Activated CD4-positive, alpha-beta T cell treated with anti-CD3 and anti-CD28 coated beads for 36 hours (primary cell): ENCODE results near the gene B4GALT7. TPM values are rescaled to one million over a fixed set of nuclear protein-coding genes. Genes with fewer than 3 reads are reported as not detected.
A peak's percentile ranks its signal among the peaks of the same experiment; 100 is the strongest.
"Not testable (repeated sequence)": the region's sequence is repeated elsewhere in the genome, so short reads cannot be mapped to it uniquely, and the experiment has no call there.

Experiments
- ATAC-seq: fragments of 200-7000 bp; cut with Tn5 transposase; one replicate; pipeline ENCODE4 v1.10.0; 2021; ENCODE audit warnings: mild to moderate bottlenecking, moderate library complexity
- CTCF ChIA-PET: fragments of 350-600 bp; sonication (Branson Sonifier 250); formaldehyde crosslinking; loops from one replicate; lab custom pipeline; 2021; ENCODE audit warnings: antibody characterized with exemption; lab: Charles Lee
- POLR2A ChIA-PET: fragments of 350-600 bp; sonication (Branson Sonifier 250); formaldehyde crosslinking; loops from one replicate; lab custom pipeline; 2021; ENCODE audit warnings: antibody characterized with exemption, inconsistent platforms; lab: Charles Lee
- DNase-seq: peaks from one replicate; pipeline ENCODE4 v3.0.0-alpha.2; 2020
- H3K27ac Mint-ChIP-seq: one replicate; pipeline ENCODE4 v1.8.0; 2021; ENCODE audit warnings: mixed read lengths
- H3K27me3 Mint-ChIP-seq: one replicate; pipeline ENCODE4 v1.8.0; 2021; ENCODE audit warnings: mixed read lengths
- H3K36me3 Mint-ChIP-seq: one replicate; pipeline ENCODE4 v1.8.0; 2021; ENCODE audit warnings: low read depth, mixed read lengths
- H3K4me1 Mint-ChIP-seq: one replicate; pipeline ENCODE4 v1.8.0; 2021; ENCODE audit warnings: mixed read lengths
- H3K4me3 Mint-ChIP-seq: one replicate; pipeline ENCODE4 v1.8.0; 2021; ENCODE audit warnings: mild to moderate bottlenecking, moderate library complexity, mixed read lengths
- H3K9me3 Mint-ChIP-seq: one replicate; pipeline ENCODE4 v1.8.0; 2021; ENCODE audit warnings: low read depth, mixed read lengths
- intact Hi-C, 2 experiments: fragments of 100-400 bp; cut with DNase I in 1 of 2; cut with micrococcal nuclease in 1 of 2; formaldehyde crosslinking; loops; one replicate each; pipeline versions ENCODE4 v1.14.2 to v1.15.1; 2022 to 2024; cut with DNase I, micrococcal nuclease
- total RNA-seq, 2 experiments: library from RNA; stranded (reverse); gene quantifications; one replicate each; pipeline ENCODE4 v1.2.3, GENCODE V29; 2021

The B4GALT7 gene
- total RNA-seq, 2 experiments from 2014 or later = 16.3 to 18.1 TPM

DNA sequence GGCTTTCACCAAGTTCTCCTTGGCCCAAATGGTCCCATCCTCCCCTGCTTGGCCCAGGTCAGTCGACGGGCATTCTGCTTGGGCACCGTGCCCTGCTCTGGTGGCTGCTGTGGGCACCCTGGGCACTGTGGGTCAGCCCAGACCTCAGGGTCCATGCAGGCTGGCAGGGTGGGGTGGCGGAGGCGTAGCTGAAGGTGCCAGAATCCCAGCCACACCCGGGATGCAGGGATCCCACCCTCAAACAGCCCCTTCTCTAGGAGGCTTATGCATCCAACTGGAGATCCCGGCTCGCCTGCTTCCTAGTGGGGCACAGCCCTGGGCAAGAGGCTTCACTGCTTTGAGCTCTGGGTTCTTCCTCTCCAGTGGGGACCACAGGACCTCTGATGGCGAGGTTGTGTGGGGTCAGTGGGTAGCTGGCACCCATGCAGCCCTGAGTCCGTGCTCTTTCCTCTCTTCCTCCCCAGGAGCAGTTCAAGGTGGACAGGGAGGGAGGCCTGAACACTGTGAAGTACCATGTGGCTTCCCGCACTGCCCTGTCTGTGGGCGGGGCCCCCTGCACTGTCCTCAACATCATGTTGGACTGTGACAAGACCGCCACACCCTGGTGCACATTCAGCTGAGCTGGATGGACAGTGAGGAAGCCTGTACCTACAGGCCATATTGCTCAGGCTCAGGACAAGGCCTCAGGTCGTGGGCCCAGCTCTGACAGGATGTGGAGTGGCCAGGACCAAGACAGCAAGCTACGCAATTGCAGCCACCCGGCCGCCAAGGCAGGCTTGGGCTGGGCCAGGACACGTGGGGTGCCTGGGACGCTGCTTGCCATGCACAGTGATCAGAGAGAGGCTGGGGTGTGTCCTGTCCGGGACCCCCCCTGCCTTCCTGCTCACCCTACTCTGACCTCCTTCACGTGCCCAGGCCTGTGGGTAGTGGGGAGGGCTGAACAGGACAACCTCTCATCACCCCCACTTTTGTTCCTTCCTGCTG is 9.4 kb downstream of the B4GALT7 start:
- ATAC-seq (no peak), DNase-seq (no peak)
- H3K4me1 Mint-ChIP-seq = peaks cover 13% of the 10 kb centered on the region
- no peaks in the 10 kb centered on the region for H3K36me3 Mint-ChIP-seq
- H3K27ac Mint-ChIP-seq = no peak overlapping the region
- ChIA-PET CTCF (interaction anchor here (0.7 kb wide), 1 partner anchor 10 kb away, joined by 4 read pairs; no protein-coding TSS in a partner anchor), POLR2A (interaction anchor here (1.0 kb wide), 1 partner anchor 8 kb away, joined by 3 read pairs; no protein-coding TSS in a partner anchor)
- H3K27me3 Mint-ChIP-seq = no peaks in the 10 kb centered on the region
- intact Hi-C loops = loop anchor here in 1 of 2 experiments (10.0 kb wide), 1 partner anchor 1575 kb away; no protein-coding TSS in a partner anchor
- H3K9me3 Mint-ChIP-seq = no peaks in the 10 kb centered on the region
- H3K4me3 Mint-ChIP-seq = no peak overlapping the region

DNA sequence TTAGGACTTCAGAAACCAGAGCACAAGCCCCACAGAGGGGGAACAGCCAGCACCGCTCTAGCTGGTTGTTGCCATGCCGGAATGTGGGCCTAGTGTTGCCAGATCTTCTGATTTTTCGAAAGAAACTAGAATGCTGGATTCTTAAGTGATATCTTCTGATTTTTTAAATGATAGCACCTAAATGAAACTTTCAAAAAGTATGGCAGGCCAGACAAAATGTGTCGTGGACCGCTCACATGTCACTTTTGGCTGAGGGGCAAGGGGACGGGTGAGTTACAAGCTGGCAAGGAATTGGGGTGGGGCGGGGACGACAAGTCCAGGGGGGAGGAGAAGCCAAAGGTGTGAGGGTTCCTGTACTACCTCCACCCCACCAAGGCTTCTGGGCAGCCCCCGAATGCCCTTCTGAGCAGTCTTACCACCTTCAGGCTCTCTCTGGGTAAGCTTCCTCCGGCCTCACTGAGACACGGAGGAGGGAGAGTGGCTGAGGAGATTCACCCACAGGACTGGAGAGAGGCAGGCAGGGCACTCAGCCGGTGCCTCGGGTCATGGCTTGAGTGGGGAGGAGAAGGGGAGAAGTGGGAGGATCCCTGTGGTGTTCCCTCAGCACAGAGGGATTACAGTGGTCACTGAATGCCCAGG is 10.3 kb downstream of the B4GALT7 start:
- ChIA-PET POLR2A (interaction anchor here (0.6 to 1.0 kb wide), 2 partner anchors 9 to 11 kb away, joined by 3 read pairs; no protein-coding TSS in a partner anchor), CTCF (interaction anchor here (0.7 to 0.8 kb wide), 3 partner anchors 11 to 108 kb away, joined by 3 to 5 read pairs (median 4); no protein-coding TSS in a partner anchor)
- DNase-seq (no peak), ATAC-seq (no peak)
- peaks cover 13% of the 10 kb centered on the region for H3K4me1 Mint-ChIP-seq
- H3K27ac Mint-ChIP-seq = no peak overlapping the region
- H3K36me3 Mint-ChIP-seq = no peaks in the 10 kb centered on the region
- H3K4me3 Mint-ChIP-seq = no peak overlapping the region
- intact Hi-C loops = no loop called here
- no peaks in the 10 kb centered on the region for H3K9me3 Mint-ChIP-seq
- H3K27me3 Mint-ChIP-seq = no peaks in the 10 kb centered on the region

DNA sequence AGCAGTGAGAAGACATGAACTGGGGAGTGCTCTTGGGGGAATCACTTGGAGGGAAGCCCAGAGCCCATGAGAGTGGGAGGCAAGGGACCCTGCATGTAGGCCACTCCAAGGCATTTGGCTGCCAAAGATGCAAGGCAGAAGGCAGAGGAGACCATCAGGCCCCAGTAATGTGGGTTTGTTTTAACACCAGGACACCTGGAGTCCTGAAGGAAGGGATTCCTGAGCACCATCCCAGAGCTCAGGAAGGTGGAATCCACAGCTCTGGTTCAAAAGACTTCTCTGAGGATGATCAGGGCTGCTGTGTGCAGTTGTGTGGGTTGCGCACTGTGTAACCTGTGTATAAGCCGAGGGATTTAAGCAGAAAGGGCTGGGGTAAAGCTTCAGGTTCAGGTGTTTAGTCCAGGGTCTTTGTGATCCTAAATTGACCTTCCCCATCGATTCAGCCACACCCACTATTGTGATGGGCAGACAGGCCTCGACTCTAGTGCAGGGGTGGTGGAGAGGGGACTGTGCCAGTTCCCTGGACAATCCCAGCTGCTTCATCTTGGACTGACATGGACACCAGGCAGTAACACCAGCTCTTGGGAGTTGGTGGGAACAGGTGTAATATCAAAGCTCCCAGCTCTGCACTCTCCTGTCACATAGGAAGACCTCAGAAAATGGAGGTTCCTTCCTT is 11.0 kb downstream of the B4GALT7 start:
- CTCF ChIA-PET = interaction anchor here (0.7 to 0.8 kb wide), 2 partner anchors 30 to 109 kb away, joined by 3 to 5 read pairs; no protein-coding TSS in a partner anchor
- no peaks in the 10 kb centered on the region for H3K36me3 Mint-ChIP-seq
- DNase-seq (no peak), ATAC-seq (no peak)
- no peaks in the 10 kb centered on the region for H3K9me3 Mint-ChIP-seq
- no peaks in the 10 kb centered on the region for H3K27me3 Mint-ChIP-seq
- no peak overlapping the region for H3K27ac Mint-ChIP-seq
- peaks cover 13% of the 10 kb centered on the region for H3K4me1 Mint-ChIP-seq
- no peak overlapping the region for H3K4me3 Mint-ChIP-seq
- intact Hi-C loops = no loop called here
- POLR2A ChIA-PET = interaction anchor here (0.6 kb wide), 1 partner anchor 12 kb away, joined by 3 read pairs; no protein-coding TSS in a partner anchor

DNA sequence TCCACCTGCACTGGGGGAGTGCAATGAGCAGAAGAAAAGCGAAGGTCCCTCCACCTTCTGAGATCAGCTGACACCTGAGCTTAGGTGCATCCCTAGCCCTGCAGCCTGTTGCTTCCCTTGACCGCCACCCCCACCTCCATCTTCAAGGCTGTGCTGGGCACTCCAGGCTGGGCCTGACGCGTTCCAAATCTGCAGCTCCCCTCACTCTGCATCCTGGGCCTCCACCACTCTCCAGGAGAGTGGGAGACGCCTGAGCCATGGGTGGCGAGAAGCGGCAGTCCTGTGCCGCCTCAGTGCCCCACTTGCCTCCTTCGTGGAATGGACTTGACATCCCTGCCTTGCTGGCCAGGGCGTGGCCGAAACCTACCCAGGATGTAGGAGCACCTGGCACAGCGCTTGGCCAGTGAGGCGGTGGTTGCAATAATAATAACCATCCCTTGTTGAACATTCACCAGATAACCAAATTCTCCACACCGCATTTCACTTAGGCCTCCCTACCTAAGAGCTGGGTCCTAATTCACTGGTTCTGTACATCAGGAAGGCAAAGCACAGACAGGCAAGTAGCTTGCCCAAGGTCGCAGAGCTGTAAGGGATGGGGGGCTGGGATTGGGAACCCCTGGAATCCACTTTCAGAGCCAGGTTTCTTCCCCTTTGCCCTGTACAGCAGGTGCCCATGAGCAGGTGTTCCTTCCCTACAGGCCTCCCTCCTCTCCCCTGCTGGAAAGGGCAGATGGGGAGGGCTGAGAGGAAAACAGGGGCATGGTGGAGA is 11.7 kb downstream of the B4GALT7 start:
- Mint-ChIP-seq H3K36me3 (no peaks in the 10 kb centered on the region), H3K27me3 (no peaks in the 10 kb centered on the region), H3K27ac (peak overlapping the region; percentile 4), H3K4me3 (no peak overlapping the region), H3K4me1 (peaks cover 9% of the 10 kb centered on the region), H3K9me3 (no peaks in the 10 kb centered on the region)
- no peak for ATAC-seq
- ChIA-PET CTCF (interaction anchor here (0.8 kb wide), 1 partner anchor 30 kb away, joined by 5 read pairs; no protein-coding TSS in a partner anchor), POLR2A (no interaction called here)
- no peak for DNase-seq
- intact Hi-C loops = no loop called here

DNA sequence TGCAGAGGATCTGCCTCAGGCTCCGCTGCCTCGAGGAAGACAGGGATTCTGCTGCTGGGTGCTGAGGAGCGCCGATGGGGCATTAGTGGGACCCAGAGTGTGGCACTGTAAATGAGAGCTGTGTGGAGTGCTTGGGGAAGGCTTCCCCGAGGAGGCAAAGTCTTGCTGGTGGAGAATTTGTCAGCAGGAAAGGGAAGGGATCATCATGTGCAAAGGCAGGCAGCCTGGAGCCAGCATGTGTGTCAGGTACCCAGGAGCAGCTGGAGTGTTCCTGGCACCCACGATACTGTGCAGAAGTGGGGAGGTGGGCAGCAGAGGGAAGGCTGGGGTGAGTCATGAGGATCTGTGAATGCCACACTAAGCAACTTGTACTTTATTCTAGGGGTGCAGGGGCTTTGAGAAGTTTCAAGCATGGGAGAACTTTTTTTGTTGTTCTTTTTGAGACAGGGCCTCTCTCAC is 12.3 kb downstream of the B4GALT7 start:
- intact Hi-C loops = no loop called here
- Mint-ChIP-seq H3K36me3 (no peaks in the 10 kb centered on the region), H3K4me3 (no peak overlapping the region), H3K9me3 (no peaks in the 10 kb centered on the region), H3K4me1 (peaks cover 4% of the 10 kb centered on the region), H3K27me3 (no peaks in the 10 kb centered on the region), H3K27ac (peak overlapping the region; percentile 4)
- DNase-seq = no peak
- no peak for ATAC-seq
- ChIA-PET POLR2A (no interaction called here), CTCF (no interaction called here)

DNA sequence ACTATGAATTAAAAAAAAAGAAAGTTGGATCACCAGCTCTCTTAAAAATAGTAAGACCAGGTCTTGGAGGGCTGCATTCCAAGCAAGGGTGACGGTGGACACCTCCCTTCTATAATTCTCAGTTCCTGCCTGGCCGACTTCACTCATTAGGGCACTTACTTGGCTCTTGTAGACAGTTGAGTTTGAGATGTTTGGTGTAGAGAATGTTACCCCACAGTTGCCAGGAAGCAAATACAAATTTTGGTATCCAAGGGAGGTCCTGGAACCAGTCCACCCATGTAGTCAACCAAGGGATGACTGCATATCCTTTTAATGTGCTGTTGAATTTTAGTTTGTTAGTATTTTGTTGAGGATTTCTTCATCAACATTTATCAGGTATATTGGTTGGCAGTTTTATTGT is 20.6 kb downstream of the B4GALT7 start:
- ATAC-seq = no peak
- Mint-ChIP-seq H3K27ac (no peak overlapping the region), H3K9me3 (no peaks in the 10 kb centered on the region), H3K27me3 (no peaks in the 10 kb centered on the region), H3K36me3 (peaks cover 29% of the 10 kb centered on the region), H3K4me1 (no peaks in the 10 kb centered on the region), H3K4me3 (no peak overlapping the region)
- no peak for DNase-seq
- POLR2A ChIA-PET = no interaction called here
- CTCF ChIA-PET = no interaction called here
- intact Hi-C loops = no loop called here

DNA sequence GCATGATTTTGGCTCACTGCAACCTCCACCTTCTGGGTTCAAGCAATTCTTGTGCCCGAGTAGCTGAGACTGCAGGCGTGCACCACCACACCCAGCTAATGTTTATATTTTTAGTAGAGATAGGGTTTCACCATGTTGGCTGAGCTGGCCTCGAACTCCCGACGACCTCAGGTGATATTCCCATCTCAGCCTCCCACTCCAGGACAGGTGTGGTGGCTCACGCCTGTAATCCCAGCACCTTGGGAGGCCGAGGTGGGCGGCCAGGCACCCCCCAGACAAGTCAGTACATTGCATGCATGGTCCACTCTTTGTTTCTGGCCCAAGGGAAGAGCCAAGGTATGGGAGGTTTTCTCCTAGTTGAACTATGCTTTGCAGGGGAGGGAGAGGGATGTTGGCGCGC is 24.2 kb downstream of the B4GALT7 start:
- CTCF ChIA-PET, DNase-seq, ATAC-seq, intact Hi-C loops, H3K4me3 Mint-ChIP-seq, H3K4me1 Mint-ChIP-seq, H3K9me3 Mint-ChIP-seq, H3K27ac Mint-ChIP-seq, POLR2A ChIA-PET, H3K27me3 Mint-ChIP-seq: not testable (repeated sequence)
- peaks cover 13% of the 10 kb centered on the region for H3K36me3 Mint-ChIP-seq

DNA sequence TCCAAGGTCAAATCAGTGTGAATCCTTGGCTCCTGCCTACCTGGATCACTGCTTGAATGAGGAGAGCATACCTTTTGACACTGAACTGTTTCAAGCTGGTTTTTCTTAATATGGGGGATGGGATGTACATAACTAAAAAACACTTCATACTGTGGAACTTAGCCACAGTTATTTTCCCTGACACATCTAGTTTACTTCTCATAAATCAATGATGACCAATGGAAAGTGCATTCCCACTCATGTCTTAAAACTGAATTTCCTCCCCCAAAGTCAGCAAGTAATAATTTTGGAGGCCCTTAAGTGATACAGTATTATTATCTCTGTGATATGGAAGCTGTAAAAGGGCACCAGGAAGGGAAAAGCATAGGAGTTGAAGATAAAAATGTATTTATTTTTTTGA is 30.3 kb downstream of the B4GALT7 start:
- H3K4me3 Mint-ChIP-seq, H3K4me1 Mint-ChIP-seq, intact Hi-C loops, H3K9me3 Mint-ChIP-seq, H3K27me3 Mint-ChIP-seq, H3K27ac Mint-ChIP-seq, H3K36me3 Mint-ChIP-seq, ATAC-seq, DNase-seq: not testable (repeated sequence)
- ChIA-PET CTCF (interaction anchor here (1.1 kb wide), 1 partner anchor 225 kb away, joined by 3 read pairs; no protein-coding TSS in a partner anchor), POLR2A (interaction anchor here (0.6 kb wide), 1 partner anchor 493 kb away, joined by 4 read pairs; no protein-coding TSS in a partner anchor)

DNA sequence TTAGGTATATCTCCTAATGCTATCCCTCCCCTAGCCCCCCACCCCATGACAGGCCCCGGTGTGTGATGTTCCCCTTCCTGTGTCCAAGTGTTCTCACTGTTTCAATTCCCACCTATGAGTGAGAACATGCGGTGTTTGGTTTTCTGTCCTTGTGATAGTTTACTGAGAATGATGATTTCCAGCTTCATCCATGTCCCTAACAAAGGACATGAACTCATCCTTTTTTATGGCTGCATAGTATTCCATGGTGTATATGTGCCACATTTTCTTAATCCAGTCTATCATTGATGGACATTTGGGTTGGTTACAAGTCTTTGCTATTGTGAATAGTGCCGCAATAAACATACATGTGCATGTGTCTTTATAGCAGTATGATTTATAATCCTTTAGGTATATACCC is 35.0 kb downstream of the B4GALT7 start:
- ATAC-seq, H3K27ac Mint-ChIP-seq, H3K36me3 Mint-ChIP-seq, H3K4me3 Mint-ChIP-seq, CTCF ChIA-PET, H3K27me3 Mint-ChIP-seq, POLR2A ChIA-PET, DNase-seq, H3K4me1 Mint-ChIP-seq, intact Hi-C loops, H3K9me3 Mint-ChIP-seq: not testable (repeated sequence)

DNA sequence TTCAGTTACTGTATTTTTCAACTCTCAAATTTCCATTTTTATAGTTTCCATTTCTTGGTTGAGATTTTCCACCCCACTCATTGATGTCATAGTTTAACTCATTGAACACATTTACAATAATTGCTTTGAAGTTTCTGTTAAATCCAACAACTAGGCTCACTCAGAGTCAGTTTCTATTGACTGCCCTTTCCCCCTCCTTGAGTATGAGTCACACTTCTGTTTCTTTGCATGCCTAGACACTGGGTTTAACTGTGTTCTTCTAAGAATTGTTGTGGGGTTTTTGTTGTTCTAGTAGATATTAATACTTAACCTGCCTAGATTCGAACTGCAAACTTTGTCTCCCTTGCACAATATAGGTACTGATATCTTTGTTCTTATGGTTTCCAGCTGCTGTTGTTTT is 45.5 kb downstream of the B4GALT7 start:
- DNase-seq, H3K4me3 Mint-ChIP-seq, CTCF ChIA-PET, intact Hi-C loops, POLR2A ChIA-PET, H3K27ac Mint-ChIP-seq, H3K9me3 Mint-ChIP-seq, H3K27me3 Mint-ChIP-seq: not testable (repeated sequence)
- Mint-ChIP-seq H3K36me3 (peaks cover 15% of the 10 kb centered on the region), H3K4me1 (peaks cover 11% of the 10 kb centered on the region)
- peak; percentile 98 for ATAC-seq
